ENCODE data around the gene USP6. TPM values are rescaled to one million over a fixed set of nuclear protein-coding genes. Genes with fewer than 3 reads are reported as not detected.
"Not testable (repeated sequence)": the region's sequence is repeated elsewhere in the genome, so short reads cannot be mapped to it uniquely, and the experiment has no call there.

USP6 gene
- total RNA-seq, 1 experiment from 2014 or later, result not detected

DNA sequence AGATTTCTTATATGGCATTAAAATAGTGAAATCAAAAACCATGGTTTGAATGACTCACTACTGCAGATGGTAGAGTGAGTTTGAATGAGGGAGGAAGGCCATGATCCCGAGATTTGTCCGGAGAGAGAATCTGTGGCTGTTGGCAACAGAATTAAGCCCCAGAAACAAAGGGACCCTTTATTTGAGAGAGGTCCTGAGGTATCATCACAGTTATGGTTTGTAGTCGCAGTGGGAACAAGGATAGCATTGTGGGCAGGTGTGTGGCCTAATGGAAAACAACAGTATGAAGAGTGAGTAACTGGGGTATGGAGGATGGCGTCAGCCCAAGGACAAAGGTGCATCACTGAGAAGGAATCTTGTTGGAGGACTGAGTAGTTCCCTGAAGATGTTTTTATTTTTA is 46.1 kb upstream of the USP6 start:
- H3K79me2 ChIP-seq (ENCODE audit: low read length), result no peaks in the 10 kb centered on the region
- ChIA-PET POLR2A (ENCODE audit: unreplicated experiment) (no interaction called here), CTCF (no interaction called here)
- H3F3A ChIP-seq (ENCODE audit: low read length, unreplicated experiment), result no peaks in the 10 kb centered on the region
- H3K4me3 ChIP-seq (ENCODE audit: low read length), result no peak overlapping the region
- no peaks in the 10 kb centered on the region for H3K4me1 ChIP-seq (ENCODE audit: insufficient read depth, low read length)
- no peaks in the 10 kb centered on the region for H3K36me3 ChIP-seq (ENCODE audit: low read depth, low read length)
- H3K9me3 ChIP-seq (ENCODE audit: low read length), result no peaks in the 10 kb centered on the region
- H4K20me1 ChIP-seq (ENCODE audit: low read length), result no peaks in the 10 kb centered on the region
- H2AFZ ChIP-seq (ENCODE audit: low read length), result no peak overlapping the region
- H3K27ac ChIP-seq (ENCODE audit: low read length), result peak overlapping the region; percentile 25; the same call in 1 of the 2 replicates
- DNase-seq (peak; percentile 47), ATAC-seq (no peak)
- no peak overlapping the region for H3K9ac ChIP-seq (ENCODE audit: low read length)
- BruUV-seq (replicated peaks), result no TSS peak
- intact Hi-C loops (cut with micrococcal nuclease), result no loop called here
- no peaks in the 10 kb centered on the region for H3K9me2 ChIP-seq (replicated peaks; ENCODE audit: low read length)
- no peak overlapping the region for H3K4me2 ChIP-seq (ENCODE audit: low read length)
- H3K27me3 ChIP-seq (ENCODE audit: low read length), result no peaks in the 10 kb centered on the region
- TF ChIP-seq EZH2 (IDR thresholded peaks at IDR 0.05; ENCODE audit: low read length, unreplicated experiment), result no peak
- TF ChIP-seq CTCF (conservative IDR thresholded peaks at IDR 0.05; ENCODE audit: low read depth, low read length), result no peak
- TF ChIP-seq EZH2phosphoT487 (IDR thresholded peaks at IDR 0.05; ENCODE audit: borderline replicate concordance, low read length), result no peak

DNA sequence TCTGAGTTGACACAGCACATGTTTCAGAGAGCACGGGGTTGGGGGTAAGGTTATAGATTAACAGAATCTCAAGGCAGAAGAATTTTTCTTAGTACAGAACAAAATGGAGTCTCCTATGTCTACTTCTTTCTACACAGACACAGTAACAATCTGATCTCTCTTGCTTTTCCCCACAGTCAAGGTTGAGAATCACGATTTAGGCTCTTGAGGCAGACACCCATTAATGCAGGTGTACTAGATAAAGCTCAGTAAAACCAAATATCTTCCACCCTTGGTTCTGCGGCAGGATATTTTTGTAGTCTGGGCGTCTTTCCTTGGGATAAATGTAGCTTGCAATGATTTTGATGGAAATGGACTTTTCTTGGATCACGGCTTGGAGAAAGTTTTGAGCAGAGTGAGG is 40.4 kb upstream of the USP6 start:
- H3K9ac ChIP-seq (ENCODE audit: low read length); H2AFZ ChIP-seq (ENCODE audit: low read length); H3K4me3 ChIP-seq (ENCODE audit: low read length); H3K27ac ChIP-seq (ENCODE audit: low read length); H3K4me2 ChIP-seq (ENCODE audit: low read length); H3K79me2 ChIP-seq (ENCODE audit: low read length); H3K9me3 ChIP-seq (ENCODE audit: low read length); POLR2A ChIA-PET (ENCODE audit: unreplicated experiment); ATAC-seq; H4K20me1 ChIP-seq (ENCODE audit: low read length); intact Hi-C loops (cut with micrococcal nuclease); H3K36me3 ChIP-seq (ENCODE audit: low read depth, low read length); BruUV-seq (replicated peaks); DNase-seq; H3K27me3 ChIP-seq (ENCODE audit: low read length); H3K9me2 ChIP-seq (replicated peaks; ENCODE audit: low read length); H3F3A ChIP-seq (ENCODE audit: low read length, unreplicated experiment); H3K4me1 ChIP-seq (ENCODE audit: insufficient read depth, low read length): not testable (repeated sequence)
- CTCF ChIA-PET, result interaction anchor here (0.5 kb wide), 1 partner anchor 161 kb away, joined by 8 read pairs; no protein-coding TSS in a partner anchor

DNA sequence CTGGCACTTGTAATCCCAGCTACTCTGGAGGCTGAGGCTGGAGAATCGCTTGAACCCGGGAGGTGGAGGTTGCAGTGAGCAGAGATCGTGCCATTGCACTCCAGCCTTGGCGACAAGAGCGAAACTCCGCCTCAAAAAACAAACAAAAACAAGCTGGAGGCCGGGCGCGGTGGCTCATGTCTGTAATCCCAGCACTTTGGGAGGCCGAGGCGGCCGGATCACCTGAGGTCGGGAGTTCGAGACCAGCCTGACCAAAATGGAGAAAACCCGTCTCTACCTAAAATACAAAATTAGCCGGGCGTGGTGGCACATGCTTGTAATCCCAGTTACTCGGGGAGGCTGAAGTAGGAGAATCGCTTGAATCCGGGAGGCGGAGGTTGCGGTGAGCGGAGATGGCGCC is 38.6 kb upstream of the USP6 start:
- H3K9ac ChIP-seq (ENCODE audit: low read length); POLR2A ChIA-PET (ENCODE audit: unreplicated experiment); CTCF ChIA-PET: not testable (repeated sequence)

GRCh38 chr17:5077781-5078105 is 38.1 kb upstream of the USP6 start:
- no peaks in the 10 kb centered on the region for H3K27me3 ChIP-seq (ENCODE audit: low read length)
- H3K36me3 ChIP-seq (ENCODE audit: low read depth, low read length), result no peaks in the 10 kb centered on the region; the same call in 1 of the 2 replicates
- H3K9me2 ChIP-seq (replicated peaks; ENCODE audit: low read length), result no peaks in the 10 kb centered on the region
- no peak for DNase-seq
- ChIA-PET POLR2A (ENCODE audit: unreplicated experiment) (no interaction called here), CTCF (no interaction called here)
- TF ChIP-seq EZH2phosphoT487 (IDR thresholded peaks at IDR 0.05; ENCODE audit: borderline replicate concordance, low read length) (no peak), EZH2 (IDR thresholded peaks at IDR 0.05; ENCODE audit: low read length, unreplicated experiment) (no peak), CTCF (conservative IDR thresholded peaks at IDR 0.05; ENCODE audit: low read depth, low read length) (no peak)
- H3K79me2 ChIP-seq (ENCODE audit: low read length), result no peaks in the 10 kb centered on the region
- no peaks in the 10 kb centered on the region for H3F3A ChIP-seq (ENCODE audit: low read length, unreplicated experiment)
- no peak for ATAC-seq
- no peaks in the 10 kb centered on the region; the same call in 1 of the 2 replicates for H3K4me1 ChIP-seq (ENCODE audit: insufficient read depth, low read length)
- intact Hi-C loops (cut with micrococcal nuclease), result no loop called here
- H3K4me2 ChIP-seq (ENCODE audit: low read length), result peak overlapping the region; percentile 84
- H4K20me1 ChIP-seq (ENCODE audit: low read length), result no peaks in the 10 kb centered on the region
- no TSS peak for BruUV-seq (replicated peaks)
- no peak overlapping the region for H3K27ac ChIP-seq (ENCODE audit: low read length)
- peak overlapping the region; percentile 72 for H3K4me3 ChIP-seq (ENCODE audit: low read length)
- H2AFZ ChIP-seq (ENCODE audit: low read length), result peak overlapping the region; percentile 98
- H3K9me3 ChIP-seq (ENCODE audit: low read length), result 0 out of 2 replicates have a peak, but pooled peaks cover 2% of the 10 kb centered on the region
- peak overlapping the region; percentile 48; the same call in 1 of the 2 replicates for H3K9ac ChIP-seq (ENCODE audit: low read length)

More for the DNA sequence above, 38.6 kb upstream of the USP6 start:
- ATAC-seq; H3K9me3 ChIP-seq (ENCODE audit: low read length); H3K27ac ChIP-seq (ENCODE audit: low read length); H3K79me2 ChIP-seq (ENCODE audit: low read length); H3K4me1 ChIP-seq (ENCODE audit: insufficient read depth, low read length); H3K4me3 ChIP-seq (ENCODE audit: low read length); H3F3A ChIP-seq (ENCODE audit: low read length, unreplicated experiment); H2AFZ ChIP-seq (ENCODE audit: low read length); H3K4me2 ChIP-seq (ENCODE audit: low read length); intact Hi-C loops (cut with micrococcal nuclease); H3K36me3 ChIP-seq (ENCODE audit: low read depth, low read length); H3K27me3 ChIP-seq (ENCODE audit: low read length); DNase-seq; H3K9me2 ChIP-seq (replicated peaks; ENCODE audit: low read length); H4K20me1 ChIP-seq (ENCODE audit: low read length); BruUV-seq (replicated peaks): not testable (repeated sequence)
